HG03432 (cell line): ENCODE measurements around the gene CLK2.
"Not testable (repeated sequence)": the region's sequence is repeated elsewhere in the genome, so short reads cannot be mapped to it uniquely, and the experiment has no call there.

Source experiments
- ATAC-seq: cut with Tn5 transposase; IDR thresholded peaks from one replicate; pipeline ENCODE4 v1.9.1; 2021; ENCODE audit warnings: mild to moderate bottlenecking, moderate library complexity; ENCODE audit not compliant: unreplicated experiment

The CLK2 gene

DNA sequence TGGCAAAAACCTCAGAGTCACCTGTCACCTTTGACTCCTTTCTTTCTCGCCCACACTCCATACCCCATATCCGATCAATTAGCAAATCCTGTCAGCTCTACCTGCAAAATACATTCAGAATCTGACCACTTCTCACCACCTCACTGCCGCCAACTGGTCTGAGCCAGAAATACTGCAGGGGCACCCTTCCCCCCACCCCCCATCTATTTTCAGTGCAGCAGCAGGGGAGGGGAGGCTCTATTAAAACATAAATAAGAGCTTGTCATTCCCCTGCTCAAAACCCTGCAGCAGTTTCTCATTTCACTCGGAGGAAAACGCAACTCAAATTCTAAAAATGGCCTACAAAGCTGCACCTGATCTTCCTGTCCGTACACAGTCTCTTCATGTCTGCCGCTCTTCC lies 24.1 kb upstream of the CLK2 start:
- no peak for ATAC-seq

DNA sequence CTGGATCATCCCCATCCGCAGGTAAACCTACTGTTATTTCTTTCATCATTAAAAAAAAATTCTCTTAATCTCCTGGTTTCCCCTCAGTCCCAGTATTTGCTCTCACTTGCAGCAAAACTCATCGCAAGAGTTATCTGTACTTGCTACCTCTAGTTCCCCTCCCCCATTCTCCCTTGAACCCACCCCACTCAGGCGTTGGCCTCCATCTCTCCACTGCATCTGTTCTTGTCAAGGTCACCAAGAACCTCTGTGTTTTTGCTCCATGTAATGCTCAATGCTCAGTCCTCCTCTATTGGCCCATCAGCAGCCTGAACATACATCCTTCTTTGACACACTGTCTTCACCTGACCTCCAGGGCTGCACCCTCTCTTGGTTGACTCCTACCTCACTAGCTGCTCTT lies 23.4 kb upstream of the CLK2 start:
- no peak for ATAC-seq

DNA sequence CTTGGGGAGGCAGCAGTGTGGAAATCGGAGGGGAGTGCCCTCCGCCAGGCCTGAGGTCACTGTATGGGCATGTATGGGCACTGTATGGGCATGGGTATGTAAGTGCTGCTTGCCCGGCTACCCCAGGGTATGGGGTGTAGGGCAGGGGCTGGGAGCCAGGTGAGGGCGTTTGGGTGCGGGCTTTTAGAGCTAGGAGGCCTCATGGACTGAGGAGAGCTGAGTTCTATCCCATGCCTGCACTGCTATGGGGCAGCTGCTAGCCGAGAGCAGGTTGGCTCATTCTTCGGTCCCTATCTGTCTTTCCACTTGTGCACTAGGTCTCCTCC lies 22.6 kb upstream of the CLK2 start:
- no peak for ATAC-seq

DNA sequence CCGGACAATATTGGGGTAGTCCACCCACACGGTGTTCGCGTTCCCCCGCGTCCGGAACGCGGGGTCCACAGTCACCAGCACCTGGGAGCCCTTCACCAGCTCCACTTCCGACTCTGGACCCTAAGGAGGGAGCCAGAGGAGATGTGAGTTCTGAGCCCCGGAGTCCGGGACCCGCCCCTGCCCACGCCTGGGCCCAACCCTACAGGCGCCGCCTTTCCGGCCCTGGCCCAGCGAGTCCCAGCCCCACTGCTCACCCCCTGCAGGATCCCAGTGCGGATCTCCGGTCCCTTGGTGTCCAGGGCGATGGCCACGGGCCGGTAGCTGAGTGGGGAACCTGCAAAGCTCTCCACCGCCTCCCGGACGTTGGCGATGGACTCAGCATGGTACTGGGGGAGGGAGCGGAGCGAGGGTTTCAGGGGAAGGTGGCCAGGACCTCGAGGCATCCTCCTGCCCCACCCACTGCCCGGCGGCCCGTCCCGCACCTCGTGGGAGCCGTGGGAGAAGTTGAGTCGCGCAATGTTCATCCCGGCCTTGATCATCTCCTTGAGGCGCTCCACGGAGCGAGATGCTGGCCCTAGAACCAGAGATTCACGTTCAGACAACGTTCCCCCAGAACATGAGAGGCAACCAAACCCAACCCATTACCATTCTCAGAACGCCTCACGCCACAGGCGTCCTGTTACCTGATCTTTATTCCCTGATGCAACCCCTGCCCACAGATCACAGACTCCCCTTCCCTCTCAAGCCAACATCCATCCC lies 22.1 kb upstream of the CLK2 start:
- no peak for ATAC-seq

DNA sequence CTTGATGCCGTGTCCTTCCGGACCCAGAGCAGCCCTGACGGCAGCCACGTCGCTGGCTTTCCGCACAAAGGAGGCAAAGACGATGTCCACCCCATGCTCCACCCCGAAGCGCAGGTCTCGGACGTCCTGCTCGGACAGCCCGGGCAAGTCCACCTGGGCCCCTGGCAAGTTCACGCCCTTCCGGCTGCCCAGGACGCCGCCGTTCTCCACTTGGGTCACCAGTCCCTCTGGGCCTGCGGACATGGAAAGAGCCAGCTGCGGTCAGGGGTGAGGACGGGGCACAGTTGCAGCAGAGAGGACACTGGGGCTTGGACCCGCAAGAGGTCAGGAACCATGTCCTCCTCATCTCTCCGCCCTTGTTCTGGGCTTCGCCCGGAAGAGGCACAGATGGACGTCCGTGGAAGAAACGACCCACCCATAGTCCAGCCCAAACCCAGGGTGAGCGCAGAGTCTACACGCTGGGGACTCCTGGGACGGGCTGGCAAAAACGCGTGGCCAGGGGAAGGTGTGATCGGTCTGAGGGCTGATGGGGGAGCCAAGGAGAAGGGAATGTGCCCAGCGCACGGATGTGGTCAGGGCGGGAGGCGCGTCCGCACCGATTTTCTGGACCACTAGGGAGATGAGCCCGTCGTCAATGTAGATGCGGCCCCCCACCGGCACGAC lies 21.3 kb upstream of the CLK2 start:
- no peak for ATAC-seq

DNA sequence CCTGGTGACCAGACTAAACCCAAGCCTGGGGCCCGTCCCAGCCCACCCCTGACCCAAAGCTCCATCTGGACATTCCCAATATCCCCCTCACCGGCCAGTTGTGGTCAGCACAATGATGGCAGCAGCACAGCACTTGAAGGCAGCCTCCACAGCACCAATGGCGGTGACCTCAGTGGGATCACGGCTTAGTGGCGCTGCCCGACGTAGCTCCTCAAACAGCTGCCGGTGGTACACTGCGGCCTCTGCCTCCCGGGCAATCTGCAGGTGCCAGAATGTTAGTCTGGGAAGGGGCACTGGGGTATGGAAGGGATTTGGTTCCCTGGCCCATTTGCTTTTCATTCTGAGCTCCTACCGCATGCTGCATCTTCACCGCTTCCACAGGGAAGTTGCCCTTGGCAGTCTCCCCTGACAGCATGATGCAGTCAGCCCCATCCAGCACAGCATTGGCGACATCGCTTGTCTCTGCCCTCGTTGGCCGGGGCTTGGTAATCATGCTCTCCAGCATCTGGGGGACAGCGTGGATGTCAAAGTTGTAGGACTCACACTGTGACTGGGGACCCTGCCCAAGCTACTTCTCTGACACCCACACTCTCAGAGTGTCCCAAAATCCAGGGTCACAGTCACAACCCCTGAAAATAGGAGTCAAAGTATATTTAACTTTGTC lies 19.9 kb upstream of the CLK2 start:
- no peak for ATAC-seq

DNA sequence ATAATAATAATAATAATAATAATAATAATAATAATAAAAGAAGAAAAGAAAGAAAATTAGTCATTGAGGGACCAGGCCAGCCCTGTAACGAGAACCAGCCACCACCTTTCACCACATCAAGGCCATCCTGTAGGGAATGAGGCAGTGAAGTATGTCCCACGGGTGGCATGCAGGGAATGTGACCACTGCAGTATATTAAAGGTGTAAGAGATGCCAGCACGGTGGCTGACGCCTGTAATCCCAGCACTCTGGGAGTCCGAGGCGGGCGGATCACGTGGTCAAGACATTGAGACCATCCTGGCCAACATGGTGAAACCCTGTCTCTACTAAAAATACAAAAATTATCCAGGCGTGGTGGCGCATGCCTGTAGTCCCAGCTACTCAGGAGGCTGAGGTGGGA lies 17.7 kb upstream of the CLK2 start:
- ATAC-seq: not testable (repeated sequence)

DNA sequence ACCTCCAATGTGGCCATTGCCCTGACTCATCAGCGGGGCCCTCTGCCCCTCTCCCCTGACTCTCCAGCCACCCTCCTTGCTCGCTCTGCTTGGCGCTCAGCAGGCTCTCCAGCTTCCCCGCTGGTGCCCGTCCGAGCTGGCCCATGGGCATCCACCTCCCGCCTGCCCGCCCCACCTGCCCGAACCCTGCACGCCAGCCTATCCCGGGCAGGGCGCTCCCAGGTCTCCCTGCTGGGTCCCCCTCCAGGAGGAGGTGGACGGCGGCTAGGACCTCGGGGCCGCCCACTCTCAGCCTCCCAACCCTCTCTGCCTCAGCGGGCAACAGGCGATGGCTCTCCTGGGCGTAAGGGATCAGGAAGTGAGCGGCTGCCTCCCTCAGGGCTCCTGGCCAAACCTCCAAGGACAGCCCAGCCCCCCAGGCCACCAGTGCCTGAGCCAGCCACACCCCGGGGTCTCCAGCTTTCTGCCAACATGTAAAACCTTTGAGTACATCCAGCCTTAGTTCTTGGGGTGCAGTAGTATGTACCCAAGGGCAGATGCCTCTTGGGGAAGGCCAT lies 14.8 kb upstream of the CLK2 start:
- no peak for ATAC-seq

DNA sequence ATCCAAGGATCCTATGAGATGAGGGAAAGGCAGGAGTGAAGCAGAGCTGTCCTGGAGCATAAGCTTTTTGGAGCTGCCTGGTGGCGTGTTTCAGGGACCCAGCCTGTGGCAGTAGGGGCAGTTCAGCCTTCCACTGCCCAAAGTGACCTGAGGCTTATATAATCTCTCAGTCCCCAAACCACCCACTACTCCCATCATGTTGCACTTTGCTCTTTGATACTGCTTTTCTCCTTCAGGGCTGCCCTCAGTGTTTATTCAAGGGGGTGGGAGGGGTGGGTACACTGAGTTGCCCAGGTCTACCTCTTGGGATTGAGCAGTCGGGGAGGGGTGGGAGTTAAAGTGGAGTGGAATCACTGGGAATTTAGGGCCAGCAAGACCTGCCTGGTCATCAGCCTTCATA lies 13.2 kb upstream of the CLK2 start:
- ATAC-seq: no peak

DNA sequence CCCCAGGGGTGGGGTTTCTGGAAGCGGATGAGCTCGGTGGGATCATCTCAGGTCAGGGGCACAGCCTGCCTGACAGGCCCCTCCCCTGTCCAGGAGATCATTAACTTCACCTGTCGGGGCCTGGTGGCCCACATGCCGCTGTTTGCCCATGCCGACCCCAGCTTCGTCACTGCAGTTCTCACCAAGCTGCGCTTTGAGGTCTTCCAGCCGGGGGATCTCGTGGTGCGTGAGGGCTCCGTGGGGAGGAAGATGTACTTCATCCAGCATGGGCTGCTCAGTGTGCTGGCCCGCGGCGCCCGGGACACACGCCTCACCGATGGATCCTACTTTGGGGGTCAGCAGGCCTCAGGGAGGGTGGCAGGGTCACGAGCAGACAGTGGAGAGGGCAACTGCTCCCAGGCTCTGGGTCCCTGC lies 12.3 kb upstream of the CLK2 start:
- ATAC-seq: no peak

DNA sequence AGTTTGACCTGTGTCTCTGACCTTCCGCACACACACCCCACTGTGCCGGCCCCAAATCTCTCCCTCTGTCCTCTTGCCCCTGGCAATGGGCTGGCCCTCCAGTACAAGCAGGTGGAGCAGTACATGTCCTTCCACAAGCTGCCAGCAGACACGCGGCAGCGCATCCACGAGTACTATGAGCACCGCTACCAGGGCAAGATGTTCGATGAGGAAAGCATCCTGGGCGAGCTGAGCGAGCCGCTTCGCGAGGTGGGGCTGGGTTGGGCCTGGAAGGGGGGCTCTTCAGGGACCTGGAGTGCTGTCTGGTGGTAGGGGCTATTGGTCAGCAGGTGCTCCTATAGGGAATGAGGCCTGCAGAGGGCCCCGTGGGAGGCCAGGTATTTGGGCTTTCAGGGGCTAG lies 11.8 kb upstream of the CLK2 start:
- no peak for ATAC-seq

DNA sequence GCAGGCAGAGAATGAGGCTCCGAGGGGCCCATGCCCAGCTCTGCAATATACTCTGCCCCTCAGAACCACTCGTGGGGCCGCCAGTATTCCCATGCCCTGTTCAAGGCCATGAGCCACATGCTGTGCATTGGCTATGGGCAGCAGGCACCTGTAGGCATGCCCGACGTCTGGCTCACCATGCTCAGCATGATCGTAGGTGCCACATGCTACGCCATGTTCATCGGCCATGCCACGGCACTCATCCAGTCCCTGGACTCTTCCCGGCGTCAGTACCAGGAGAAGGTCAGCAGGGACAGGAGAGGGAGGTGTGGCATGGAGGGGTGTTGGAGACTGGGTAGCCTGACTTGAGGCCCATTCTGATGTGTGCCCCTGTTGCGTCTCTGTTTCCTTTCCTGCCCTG lies 11.2 kb upstream of the CLK2 start:
- ATAC-seq: no peak

DNA sequence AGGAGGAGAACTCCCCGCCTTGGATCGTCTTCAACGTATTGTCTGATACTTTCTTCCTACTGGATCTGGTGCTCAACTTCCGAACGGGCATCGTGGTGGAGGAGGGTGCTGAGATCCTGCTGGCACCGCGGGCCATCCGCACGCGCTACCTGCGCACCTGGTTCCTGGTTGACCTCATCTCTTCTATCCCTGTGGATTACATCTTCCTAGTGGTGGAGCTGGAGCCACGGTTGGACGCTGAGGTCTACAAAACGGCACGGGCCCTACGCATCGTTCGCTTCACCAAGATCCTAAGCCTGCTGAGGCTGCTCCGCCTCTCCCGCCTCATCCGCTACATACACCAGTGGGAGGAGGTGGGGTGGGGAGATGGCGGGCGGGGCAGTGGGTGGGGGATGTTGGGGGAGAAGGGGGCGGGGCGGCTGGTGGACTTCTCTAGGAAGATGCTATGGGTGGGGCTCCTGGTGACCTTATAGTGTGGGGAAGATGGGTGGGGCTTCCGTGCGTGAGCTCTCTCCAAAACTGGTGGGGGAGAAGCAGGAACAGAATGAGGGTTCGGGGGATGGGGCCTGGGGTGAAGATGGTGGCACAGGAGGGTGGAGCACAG lies 9.3 kb upstream of the CLK2 start:
- no peak for ATAC-seq

DNA sequence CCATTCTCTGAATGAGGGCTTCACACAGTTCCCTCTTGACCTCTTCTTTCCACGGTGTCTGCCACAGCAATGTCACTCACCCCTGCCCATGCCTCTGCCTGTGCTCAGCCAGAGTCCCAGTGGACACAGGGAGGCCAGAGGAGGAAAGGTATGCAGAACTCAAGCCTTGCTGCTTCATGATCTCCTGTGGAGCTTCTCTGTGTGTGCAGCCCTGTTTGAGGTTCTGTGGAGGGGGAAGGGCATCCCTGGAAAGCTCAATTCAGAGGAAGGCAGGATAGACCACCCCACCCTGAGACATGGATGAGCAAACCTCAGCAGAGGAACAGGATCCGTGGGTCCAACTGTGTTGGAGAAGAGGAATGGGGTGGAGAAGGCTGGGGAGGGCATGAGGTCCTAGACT lies 6.0 kb upstream of the CLK2 start:
- ATAC-seq: no peak

DNA sequence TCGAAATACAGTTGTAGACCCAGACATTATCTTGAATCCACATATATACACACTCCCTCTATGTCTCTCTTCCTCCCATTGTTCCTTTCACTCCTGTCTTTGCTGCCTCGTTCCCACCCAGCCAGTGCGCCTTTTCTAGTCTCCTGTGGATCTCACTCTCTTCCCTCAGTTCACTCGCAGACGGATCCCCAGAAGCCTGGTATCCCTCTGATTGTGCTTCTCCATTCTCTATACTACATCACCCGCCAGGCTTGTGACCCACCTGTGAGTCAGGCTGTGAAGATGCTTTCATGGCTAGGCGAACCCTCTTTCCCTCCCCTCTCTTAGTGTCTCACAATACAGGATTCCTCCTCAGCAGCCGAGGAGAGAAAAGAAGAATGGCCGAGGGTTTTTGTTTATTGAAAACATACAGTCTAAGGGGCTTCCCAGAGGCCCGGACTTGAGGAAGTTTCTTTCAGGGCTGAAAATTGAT lies 5.4 kb upstream of the CLK2 start:
- no peak for ATAC-seq

DNA sequence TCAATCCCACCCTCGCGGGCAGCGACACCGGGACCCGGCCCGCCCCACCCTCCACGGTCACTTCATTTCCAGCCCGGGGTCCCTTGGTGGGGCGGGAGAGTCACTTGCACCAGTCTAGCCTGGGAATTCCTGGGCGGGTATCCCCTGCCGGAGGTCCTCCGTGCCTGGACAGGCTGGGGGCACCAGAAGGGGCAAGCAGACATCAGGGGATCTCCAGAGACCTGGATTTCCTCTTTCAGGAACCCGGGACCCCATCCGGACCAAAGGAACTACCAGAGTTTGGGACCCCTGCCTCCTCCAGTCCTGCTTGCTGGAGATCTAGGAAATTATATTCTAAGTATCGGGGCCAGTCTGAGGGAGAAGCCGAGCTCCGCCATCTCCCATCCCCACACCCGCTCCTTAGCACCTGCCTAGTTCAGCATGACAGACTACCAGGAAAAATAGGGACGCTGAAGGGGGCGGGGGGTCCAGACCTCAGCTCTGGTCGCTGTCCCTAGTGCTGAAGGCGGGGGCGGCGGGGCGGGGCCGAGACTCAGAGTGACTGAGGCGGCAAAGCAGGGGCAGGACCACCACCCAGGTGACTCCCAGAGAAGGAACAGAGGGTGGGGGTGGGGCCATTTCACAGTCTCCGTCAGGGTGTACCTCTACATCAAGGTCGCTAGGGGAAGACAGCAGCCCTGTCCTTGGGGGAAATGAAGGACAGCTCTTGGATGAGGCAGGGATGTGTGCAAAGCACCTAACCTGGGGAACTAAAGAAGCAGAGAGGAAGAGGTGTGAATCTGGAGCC lies 4.8 kb upstream of the CLK2 start:
- peak; percentile 2 for ATAC-seq

DNA sequence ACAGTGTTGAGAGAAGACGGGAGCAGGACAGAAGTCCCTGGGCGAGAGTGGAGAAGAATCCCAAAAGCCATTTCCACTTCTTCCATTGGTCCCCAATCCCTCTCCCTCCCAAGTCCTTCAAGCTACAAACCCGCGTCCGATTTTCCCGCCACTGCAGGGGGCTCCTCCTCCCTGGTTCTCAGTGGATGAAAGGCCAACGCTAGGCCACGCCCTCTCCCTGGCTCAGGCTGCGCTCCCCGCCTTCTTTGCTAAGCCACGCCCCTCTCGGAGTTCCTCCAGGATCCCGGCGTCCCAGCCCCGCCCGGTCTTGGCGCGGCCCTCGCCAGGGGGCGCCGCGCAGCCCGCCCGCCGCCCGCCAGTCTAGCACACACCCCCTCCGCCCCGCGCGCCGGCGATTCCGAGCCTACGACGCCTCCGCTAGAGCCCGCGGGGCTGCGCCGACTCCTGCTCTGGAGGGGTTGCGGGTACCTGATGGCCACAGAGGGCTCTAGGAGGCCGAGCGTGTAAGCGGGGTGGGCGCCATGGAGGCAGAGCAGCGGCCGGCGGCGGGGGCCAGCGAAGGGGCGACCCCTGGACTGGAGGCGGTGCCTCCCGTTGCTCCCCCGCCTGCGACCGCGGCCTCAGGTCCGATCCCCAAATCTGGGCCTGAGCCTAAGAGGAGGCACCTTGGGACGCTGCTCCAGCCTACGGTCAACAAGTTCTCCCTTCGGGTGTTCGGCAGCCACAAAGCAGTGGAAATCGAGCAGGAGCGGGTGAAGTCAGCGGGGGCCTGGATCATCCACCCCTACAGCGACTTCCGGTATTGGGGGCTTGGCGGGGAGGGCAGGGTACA lies 4.0 kb upstream of the CLK2 start, which contains the start of gene HCN3:
Gene HCN3, plus strand, starts transcription at position 394 of the 832 bp plus-strand sequence. Its CDS starts 128 bp downstream, at position 522.
- ATAC-seq: peak; percentile 66

DNA sequence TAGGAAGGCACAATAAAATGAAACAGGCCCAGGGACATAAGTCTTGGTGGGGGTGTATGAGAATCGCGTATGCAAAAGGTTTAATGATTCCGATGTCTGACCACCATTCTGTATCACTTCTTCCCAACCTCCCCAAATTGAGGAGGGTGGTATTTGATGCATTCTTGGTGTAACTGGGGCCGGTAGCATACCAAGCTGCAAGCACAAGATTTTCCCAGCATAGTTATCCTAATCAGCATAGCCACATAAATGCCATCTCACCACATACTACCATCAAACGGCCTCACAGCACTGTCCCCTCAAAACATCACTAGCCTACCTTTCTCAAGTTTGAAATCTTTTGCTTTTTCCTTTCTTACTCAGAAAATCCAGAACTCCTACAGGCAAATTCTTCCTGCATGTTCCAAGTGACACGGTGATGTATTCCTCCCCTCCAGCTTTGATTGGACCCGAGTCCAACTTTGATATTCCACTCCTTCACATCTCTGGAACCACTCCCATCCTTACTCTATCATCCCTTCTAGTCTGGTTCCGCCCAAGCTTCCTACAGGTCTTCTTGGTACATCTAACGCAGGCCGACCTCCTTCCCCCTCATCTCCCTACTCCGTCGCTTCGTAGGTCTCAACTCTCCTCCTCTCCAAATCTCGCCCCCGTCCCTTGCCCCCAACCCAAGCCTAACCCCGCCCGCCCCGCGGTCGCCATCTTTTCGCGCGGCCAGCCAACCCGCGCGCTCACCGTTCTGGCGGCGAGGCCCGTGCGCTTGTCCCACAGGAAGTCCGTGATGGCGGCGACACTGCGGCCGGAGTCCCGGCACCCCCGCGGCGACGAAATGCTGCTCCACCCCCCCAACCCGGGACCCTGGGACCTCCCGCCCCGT lies 600 bp downstream of the CLK2 start:
- peak; percentile 40 for ATAC-seq

DNA sequence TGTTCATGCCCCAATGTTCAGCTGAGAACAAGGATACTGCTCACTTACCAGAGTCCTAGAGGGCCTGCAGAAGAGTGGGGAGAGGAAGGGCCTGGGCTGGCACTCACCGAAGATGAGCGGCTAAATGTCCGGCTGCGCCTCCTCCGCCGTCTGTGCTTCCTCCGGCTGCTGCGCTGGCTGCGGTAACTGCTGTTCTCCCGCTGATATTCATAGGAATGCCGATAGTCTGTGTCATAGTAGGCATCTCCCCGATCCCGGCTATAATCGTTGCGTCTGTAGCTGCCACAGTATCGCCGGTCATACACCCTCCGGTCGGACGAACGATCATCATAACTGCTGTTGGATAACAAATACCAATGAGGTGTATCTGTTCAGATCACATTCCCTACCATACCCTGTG lies 3.9 kb downstream of the CLK2 start:
- ATAC-seq: no peak
